Body of pancreas (tissue), 4 donors: ENCODE results near the gene PPP1R3A. TPM values are rescaled to one million over a fixed set of nuclear protein-coding genes. Genes with fewer than 3 reads are reported as not detected.

Experiments used
- ATAC-seq: fragments of 150-250 bp; one replicate; pipeline ENCODE4 v1.9.1; 2016
- DNase-seq, 4 donors: peaks; one replicate each; pipeline ENCODE4 v3.0.0-alpha.2; 2019
- H3K27ac ChIP-seq, 4 donors: fragments of 200-600 bp; sonication (generic); 1 replicate in 3 of 4; 2 replicates in 1 of 4; pipeline versions ENCODE4 v1.5.1 to v1.6.1; 2016 to 2019; ENCODE audit warnings: mild to moderate bottlenecking in 1 of 4, mixed read lengths in 1 of 4, moderate library complexity in 1 of 4
- H3K27me3 ChIP-seq, 2 donors: fragments of 200-600 bp; sonication (generic); one replicate each; pipeline ENCODE4 v1.6.0; 2016; ENCODE audit warnings: mild to moderate bottlenecking in 1 of 2
- H3K36me3 ChIP-seq, 2 donors: fragments of 200-600 bp; sonication (generic); replicated peaks in 1 of 2; 2 replicates each; pipeline ENCODE4 v1.5.1; 2016; ENCODE audit warnings: low read depth in 2 of 2; ENCODE audit not compliant: insufficient read depth in 1 of 2
- H3K4me1 ChIP-seq: fragments of 200-600 bp; sonication (generic); one replicate; pipeline ENCODE4 v1.6.0; 2016
- H3K4me3 ChIP-seq, 2 donors: fragments of 200-600 bp; sonication (generic); 1 replicate in 1 of 2; 2 replicates in 1 of 2; pipeline ENCODE4 v1.5.1; 2016 to 2019
- H3K9me3 ChIP-seq, 3 donors: fragments of 200-600 bp; sonication (generic); 1 replicate in 2 of 3; 2 replicates in 1 of 3; pipeline ENCODE4 v1.5.1; 2016
- CTCF ChIP-seq, 7 experiments: fragments of 450-650 bp in 4 of 7; fragments of 200-600 bp in 3 of 7; sonication (generic) in 3 of 7; IDR thresholded peaks; one replicate each; pipeline ENCODE4 v1.5.1; 2016 to 2019; ENCODE audit warnings: antibody characterized with exemption in 7 of 7
- POLR2A ChIP-seq, 3 donors: fragments of 450-650 bp; IDR thresholded peaks; one replicate each; pipeline ENCODE4 v1.6.1; 2016; ENCODE audit warnings: antibody characterized with exemption in 3 of 3, mild to moderate bottlenecking in 2 of 3
- WGBS, 2 donors: methylation state at CpG; one replicate each; pipeline ENCODE4 v1.1.5; 2017; 5-methylcytosine and 5-hydroxymethylcytosine counted together
- intact Hi-C: fragments of 100-400 bp; cut with DNase I; formaldehyde crosslinking; loops from one replicate; pipeline ENCODE4 v1.15.1; 2023
- total RNA-seq, 2 donors: library from RNA; depleted of rRNA; stranded (reverse); fragments of >200 nt; gene quantifications; one replicate each; pipeline ENCODE4 v1.1.0, GENCODE V29; 2016

The PPP1R3A gene
- total RNA-seq, 2 donors from 2014 or later = not detected

- Histone ChIP-seq H3K36me3 (no peaks in the 10 kb centered on the region), H3K9me3 (no peaks in the 10 kb centered on the region), H3K27me3 (no peaks in the 10 kb centered on the region), H3K4me1 (no peaks in the 10 kb centered on the region), H3K27ac (no peak overlapping the region), H3K4me3 (no peak overlapping the region)
- 38 to 51% methylated on average over 2 of the region's 2 CpGs for WGBS, 2 donors
- TF ChIP-seq CTCF (IDR thresholded peaks at IDR 0.05) (no peak), POLR2A (IDR thresholded peaks at IDR 0.05) (no peak)
- ATAC-seq = no peak
- intact Hi-C loops = no loop called here
- no peak for DNase-seq
Measured at GRCh38 chr7:113873554-113874151, 45.2 kb downstream of the PPP1R3A start.

GRCh38 chr7:113872981-113873380 is 45.8 kb downstream of the PPP1R3A start:
- 81 to 91% methylated on average over 1 of the region's 1 CpG for WGBS, 2 donors
- intact Hi-C loops = no loop called here
- H3K4me1 ChIP-seq = no peaks in the 10 kb centered on the region
- TF ChIP-seq CTCF (IDR thresholded peaks at IDR 0.05) (no peak), POLR2A (IDR thresholded peaks at IDR 0.05) (no peak)
- no peaks in the 10 kb centered on the region for H3K36me3 ChIP-seq
- ATAC-seq = no peak
- H3K4me3 ChIP-seq = no peak overlapping the region
- H3K27ac ChIP-seq = no peak overlapping the region
- H3K9me3 ChIP-seq = no peaks in the 10 kb centered on the region
- DNase-seq = no peak
- H3K27me3 ChIP-seq = no peaks in the 10 kb centered on the region

GRCh38 chr7:113867325-113867724 is 51.5 kb downstream of the PPP1R3A start:
- no peak overlapping the region for H3K27ac ChIP-seq
- H3K4me1 ChIP-seq = no peaks in the 10 kb centered on the region
- no peaks in the 10 kb centered on the region for H3K36me3 ChIP-seq
- ATAC-seq (no peak), DNase-seq (no peak)
- TF ChIP-seq POLR2A (IDR thresholded peaks at IDR 0.05) (no peak), CTCF (IDR thresholded peaks at IDR 0.05) (no peak)
- 59 to 65% methylated on average over 2 of the region's 2 CpGs for WGBS, 2 donors
- H3K9me3 ChIP-seq = no peaks in the 10 kb centered on the region
- intact Hi-C loops = no loop called here
- H3K27me3 ChIP-seq = no peaks in the 10 kb centered on the region
- H3K4me3 ChIP-seq = no peak overlapping the region

GRCh38 chr7:113856010-113856409 is 62.8 kb downstream of the PPP1R3A start:
- Histone ChIP-seq H3K36me3 (no peaks in the 10 kb centered on the region), H3K27me3 (no peaks in the 10 kb centered on the region), H3K4me3 (no peak overlapping the region), H3K4me1 (no peaks in the 10 kb centered on the region), H3K9me3 (no peaks in the 10 kb centered on the region), H3K27ac (no peak overlapping the region)
- no peak for ATAC-seq
- TF ChIP-seq CTCF (IDR thresholded peaks at IDR 0.05) = no peak
- no peak for DNase-seq
- intact Hi-C loops = no loop called here
- WGBS, 2 donors = 60 to 77% methylated on average over 2 of the region's 2 CpGs

- no peaks in the 10 kb centered on the region for H3K27me3 ChIP-seq
- H3K27ac ChIP-seq = no peak overlapping the region
- H3K4me1 ChIP-seq = no peaks in the 10 kb centered on the region
- ATAC-seq = no peak
- intact Hi-C loops = no loop called here
- H3K36me3 ChIP-seq = no peaks in the 10 kb centered on the region
- WGBS, 2 donors = 35 to 42% methylated on average over 3 of the region's 3 CpGs
- no peak for DNase-seq
- H3K9me3 ChIP-seq = no peaks in the 10 kb centered on the region
- no peak for TF ChIP-seq CTCF (IDR thresholded peaks at IDR 0.05)
- TF ChIP-seq POLR2A (IDR thresholded peaks at IDR 0.05) = no peak
- no peak overlapping the region for H3K4me3 ChIP-seq
Measured at GRCh38 chr7:113840954-113841353, 77.9 kb downstream of the PPP1R3A start.
